SK-N-SH (cell line): ENCODE results near the gene ZNF879.

ENCODE experiments used
- CTCF ChIP-seq: fragments of 200-600 bp; sonication (generic); IDR thresholded peaks from 2 replicates; pipeline ENCODE4 v1.6.1; 2017; ENCODE audit warnings: antibody characterized with exemption, mild to moderate bottlenecking, moderate library complexity
- ELF1 ChIP-seq: IDR thresholded peaks from 2 replicates; pipeline ENCODE4 v1.4.0; 2012
- EP300 ChIP-seq, 2 experiments: IDR thresholded peaks; 2 replicates each; pipeline versions ENCODE4 v1.4.0 to v1.6.1; 2012; ENCODE audit warnings: borderline replicate concordance in 1 of 2, low read depth in 1 of 2, low read length in 1 of 2
- FOXM1 ChIP-seq: IDR thresholded peaks from 2 replicates; pipeline ENCODE4 v1.4.0; 2012; ENCODE audit warnings: low read depth, mild to moderate bottlenecking
- GABPA ChIP-seq: IDR thresholded peaks from 2 replicates; pipeline ENCODE4 v1.4.0; 2012; ENCODE audit warnings: low read depth, mild to moderate bottlenecking
- MEF2A ChIP-seq: IDR thresholded peaks from 2 replicates; pipeline ENCODE4 v1.4.0; 2012; ENCODE audit warnings: low read depth, borderline replicate concordance
- POLR2AphosphoS5 ChIP-seq: IDR thresholded peaks from 2 replicates; pipeline ENCODE4 v1.6.1; 2012; ENCODE audit warnings: low read depth, low read length
- RFX5 ChIP-seq: IDR thresholded peaks from 2 replicates; pipeline ENCODE4 v1.6.1; 2012; ENCODE audit warnings: mild to moderate bottlenecking, improper control_type of control experiment, low read length
- RXRA ChIP-seq: IDR thresholded peaks from 2 replicates; pipeline ENCODE4 v1.4.0; 2012; ENCODE audit warnings: low read depth, mild to moderate bottlenecking, borderline replicate concordance
- SMC3 ChIP-seq: IDR thresholded peaks from 2 replicates; pipeline ENCODE4 v1.6.1; 2012; ENCODE audit warnings: low read depth, low read length, improper control_type of control experiment

GRCh38 chr5:178988436-178989220 is 35.0 kb upstream of the ZNF879 start:
- TF ChIP-seq SMC3 (no peak), CTCF (no peak), MEF2A (no peak), RFX5 (no peak), POLR2AphosphoS5 (no peak), ELF1 (no peak), EP300 (IDR thresholded peaks at IDR 0.05; ENCODE audit: borderline replicate concordance in 1 of 2, low read depth in 1 of 2, low read length in 1 of 2) (no peak), GABPA (no peak), FOXM1 (no peak), RXRA (no peak)
